ENCODE measurements around the gene HOXB5.
A peak's percentile ranks its signal among the peaks of the same experiment; 100 is the strongest.

Gene HOXB5

GRCh38 chr17:48593126-48593829 is at the start of gene HOXB5:
TSS of gene HOXB5 (minus strand) at chr17:48593779. CDS start at chr17:48593682, 97 bp downstream.
- DNase-seq = no peak

- DNase-seq = no peak
Measured at GRCh38 chr17:48642843-48643696, 49.5 kb upstream of the HOXB5 start.

- no peak for DNase-seq
Measured at GRCh38 chr17:48642059-48642842, 48.7 kb upstream of the HOXB5 start.

GRCh38 chr17:48641541-48642058 is 48.0 kb upstream of the HOXB5 start:
- no peak for DNase-seq

- DNase-seq = no peak
Measured at GRCh38 chr17:48640858-48641180, 47.2 kb upstream of the HOXB5 start.

GRCh38 chr17:48639982-48640857 is 46.6 kb upstream of the HOXB5 start:
- no peak for DNase-seq

GRCh38 chr17:48639136-48639535 is 45.6 kb upstream of the HOXB5 start:
- DNase-seq = no peak

GRCh38 chr17:48637323-48638260 is 44.0 kb upstream of the HOXB5 start:
- no peak for DNase-seq

GRCh38 chr17:48636177-48637018 is 42.8 kb upstream of the HOXB5 start:
- DNase-seq = peak; percentile 76

GRCh38 chr17:48634493-48635208 is 41.1 kb upstream of the HOXB5 start:
- no peak for DNase-seq

GRCh38 chr17:48633266-48633677 is 39.7 kb upstream of the HOXB5 start:
- DNase-seq = no peak

GRCh38 chr17:48632579-48633265 is 39.1 kb upstream of the HOXB5 start:
- DNase-seq = no peak

GRCh38 chr17:48631693-48632578 is 38.4 kb upstream of the HOXB5 start:
- no peak for DNase-seq

- DNase-seq = no peak
Measured at GRCh38 chr17:48630925-48631692, 37.5 kb upstream of the HOXB5 start.

GRCh38 chr17:48630009-48630924 is 36.7 kb upstream of the HOXB5 start:
- no peak for DNase-seq

GRCh38 chr17:48629411-48629759 is 35.8 kb upstream of the HOXB5 start:
- no peak for DNase-seq

Measured in NCI-H1092 treated with DMSO at 0.1 percent for 48 hours (cell line).